ENCODE measurements around the gene PFDN2. TPM values are rescaled to one million over a fixed set of nuclear protein-coding genes. Genes with fewer than 3 reads are reported as not detected.

PFDN2 gene
- total and polyA plus RNA-seq, 10 of the 15 experiments (the other 5 are each of a cell fraction or from before 2014, with no cell fraction given) = 30.0 to 141 (median 80.5) TPM

GRCh38 chr1:161082483-161082882 is 35.4 kb downstream of the PFDN2 start:
- FAIRE-seq (no peak), ATAC-seq (no peak), DNase-seq (ENCODE audit: low read depth, low spot score) (no peak)
- CTCF ChIA-PET = no interaction called here
- in situ Hi-C loops (cut with MboI) (no loop called here), intact Hi-C loops (cut with micrococcal nuclease; ENCODE audit: unreplicated experiment) (no loop called here)
- no TSS peak for BruUV-seq (replicated peaks)
- H2AFZ ChIP-seq (ENCODE audit: control insufficient read depth, low read depth, low read length) = no peak overlapping the region
- POLR2A ChIA-PET = interaction anchor here (1.0 kb wide), 1 partner anchor 11 kb away, joined by 4 read pairs; no protein-coding TSS in a partner anchor
- SMC1A ChIA-PET (ENCODE audit: uncharacterized antibody, unreplicated experiment) = interaction anchor here (1.2 to 1.7 kb wide), 2 partner anchors 14 to 15 kb away, joined by 3 to 4 read pairs; no protein-coding TSS in a partner anchor
- H3K4me3 ChIP-seq = no peak overlapping the region
- no peaks in the 10 kb centered on the region for H3K79me2 ChIP-seq (ENCODE audit: control insufficient read depth, insufficient read depth, low read length)
- no peaks in the 10 kb centered on the region for H4K20me1 ChIP-seq (ENCODE audit: control insufficient read depth, insufficient read depth)
- no peaks in the 10 kb centered on the region for H3K9me3 ChIP-seq (replicated peaks; ENCODE audit: control insufficient read depth, insufficient read depth, low read length)
- no peak overlapping the region for H3K9ac ChIP-seq (ENCODE audit: control insufficient read depth, insufficient read depth, low read length)
- 43% methylated on average over 2 of the region's 2 CpGs for WGBS (ENCODE audit: insufficient coverage, insufficient replicate concordance, low lambda C conversion rate, missing lambda C conversion rate)
- no peak overlapping the region for H3K4me2 ChIP-seq (ENCODE audit: control insufficient read depth, insufficient read depth)
- TF ChIP-seq ZNF622 (IDR thresholded peaks at IDR 0.05) = no peak
- TF ChIP-seq MYB (IDR thresholded peaks at IDR 0.05; ENCODE audit: borderline replicate concordance, low read depth, low read length) = no peak
- TF ChIP-seq CBX3 (IDR thresholded peaks at IDR 0.05; ENCODE audit: borderline replicate concordance, low read depth) = no peak
- TF ChIP-seq ZZZ3 (IDR thresholded peaks at IDR 0.05; ENCODE audit: control insufficient read depth, insufficient read length, low read depth) = no peak
- TF ChIP-seq SMARCA5 (IDR thresholded peaks at IDR 0.05) = no peak
- TF ChIP-seq ZNF687 (IDR thresholded peaks at IDR 0.05) = no peak
- TF ChIP-seq ZBTB11 (CRISPR knock-in tag; IDR thresholded peaks at IDR 0.05) = no peak
- H3K27me3 ChIP-seq (replicated peaks in 1 of 2; ENCODE audit: control insufficient read depth in 2 of 2, insufficient read depth in 2 of 2, low read length in 1 of 2) = no peaks in the 10 kb centered on the region
- H3K27ac ChIP-seq (ENCODE audit: control insufficient read depth, insufficient read depth) = no peak overlapping the region
- H3K36me3 ChIP-seq (ENCODE audit: control insufficient read depth in 2 of 2, insufficient read depth in 2 of 2, low read length in 1 of 2) = no peaks in the 10 kb centered on the region
- H3K4me1 ChIP-seq (ENCODE audit: control insufficient read depth, insufficient read depth, low read length) = no peaks in the 10 kb centered on the region; the same call in 1 of the 2 replicates
- RAD21 ChIA-PET (ENCODE audit: unreplicated experiment) = no interaction called here
